Fibroblast of mammary gland (primary cell): ENCODE measurements around the gene STAMBPL1.

Source experiments
- DNase-seq: peaks from one replicate; pipeline ENCODE4 v3.0.0-alpha.2; 2010; ENCODE audit warnings: low read depth
- H3K4me3 ChIP-seq: 2 replicates; pipeline ENCODE4 v1.5.1; 2011; ENCODE audit warnings: low read depth, mild to moderate bottlenecking, low read length, moderate library complexity; ENCODE audit not compliant: control insufficient read depth
- TF ChIP-seq, protein P1 (sequence below): conservative IDR thresholded peaks from 2 replicates; pipeline ENCODE4 v1.5.1; 2011; ENCODE audit warnings: low read depth, low read length, inconsistent platforms; ENCODE audit not compliant: control insufficient read depth, insufficient read depth

STAMBPL1 gene

DNA sequence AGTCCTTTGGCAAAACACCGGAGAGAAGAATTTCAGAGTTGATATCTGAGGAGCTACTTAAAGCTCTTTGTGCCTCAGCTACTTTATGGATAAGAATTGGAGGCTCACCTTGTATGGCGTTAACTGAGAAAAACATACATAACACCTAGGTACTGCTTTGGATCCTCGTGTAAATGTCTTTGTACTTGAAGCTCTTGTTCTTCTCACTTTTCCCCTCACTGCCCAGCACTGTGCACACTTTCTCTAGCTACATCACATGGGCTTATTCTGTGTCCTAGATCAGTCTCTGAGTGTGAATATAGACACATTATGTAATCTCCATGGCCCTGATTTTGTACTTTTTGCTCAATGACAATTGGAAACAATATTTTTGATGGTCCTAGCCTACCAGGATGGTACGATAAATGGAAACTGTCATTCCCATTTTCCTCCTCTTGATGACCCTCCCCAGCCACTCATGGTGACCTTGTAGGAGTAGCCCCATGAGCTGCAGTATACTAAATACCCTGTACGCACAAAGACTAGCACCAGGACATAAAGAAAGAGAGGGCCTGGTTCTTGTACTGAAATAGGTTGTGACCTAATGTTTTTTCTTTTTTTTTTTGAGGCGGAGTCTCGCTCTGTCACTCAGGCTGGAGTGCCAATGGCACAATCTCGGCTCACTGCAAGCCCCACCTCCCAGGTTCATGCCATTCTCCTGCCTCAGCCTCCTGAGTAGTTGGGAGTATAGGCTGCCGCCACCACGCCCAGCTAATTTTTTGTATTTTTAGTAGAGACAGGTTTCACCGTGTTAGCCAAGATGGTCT, 22.1 kb downstream of the STAMBPL1 start:
- TF ChIP-seq, protein P1, sequence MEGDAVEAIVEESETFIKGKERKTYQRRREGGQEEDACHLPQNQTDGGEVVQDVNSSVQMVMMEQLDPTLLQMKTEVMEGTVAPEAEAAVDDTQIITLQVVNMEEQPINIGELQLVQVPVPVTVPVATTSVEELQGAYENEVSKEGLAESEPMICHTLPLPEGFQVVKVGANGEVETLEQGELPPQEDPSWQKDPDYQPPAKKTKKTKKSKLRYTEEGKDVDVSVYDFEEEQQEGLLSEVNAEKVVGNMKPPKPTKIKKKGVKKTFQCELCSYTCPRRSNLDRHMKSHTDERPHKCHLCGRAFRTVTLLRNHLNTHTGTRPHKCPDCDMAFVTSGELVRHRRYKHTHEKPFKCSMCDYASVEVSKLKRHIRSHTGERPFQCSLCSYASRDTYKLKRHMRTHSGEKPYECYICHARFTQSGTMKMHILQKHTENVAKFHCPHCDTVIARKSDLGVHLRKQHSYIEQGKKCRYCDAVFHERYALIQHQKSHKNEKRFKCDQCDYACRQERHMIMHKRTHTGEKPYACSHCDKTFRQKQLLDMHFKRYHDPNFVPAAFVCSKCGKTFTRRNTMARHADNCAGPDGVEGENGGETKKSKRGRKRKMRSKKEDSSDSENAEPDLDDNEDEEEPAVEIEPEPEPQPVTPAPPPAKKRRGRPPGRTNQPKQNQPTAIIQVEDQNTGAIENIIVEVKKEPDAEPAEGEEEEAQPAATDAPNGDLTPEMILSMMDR: no peak
- no peak for DNase-seq

DNA sequence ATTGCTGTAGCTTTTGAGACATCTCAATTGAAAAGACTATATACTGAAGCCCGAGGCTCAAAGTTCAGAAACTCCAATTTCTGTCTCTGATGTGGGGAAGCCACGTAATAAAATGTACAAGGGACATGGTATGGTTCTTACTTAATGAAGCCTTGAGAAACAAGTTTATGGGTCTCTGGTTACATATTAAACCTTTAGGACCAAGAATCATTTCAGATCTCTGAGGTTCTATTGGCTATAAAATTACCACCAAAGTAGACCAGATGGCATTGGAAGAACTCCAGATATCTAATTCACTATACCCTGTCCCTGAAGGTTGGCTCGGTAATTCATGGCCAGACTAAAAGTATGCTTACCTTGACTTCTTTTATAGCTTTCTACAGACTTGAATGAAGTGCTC, 23.7 kb downstream of the STAMBPL1 start:
- TF ChIP-seq, protein P1: no peak

More for the DNA sequence above, 22.1 kb downstream of the STAMBPL1 start:
- no peak overlapping the region for H3K4me3 ChIP-seq

DNA sequence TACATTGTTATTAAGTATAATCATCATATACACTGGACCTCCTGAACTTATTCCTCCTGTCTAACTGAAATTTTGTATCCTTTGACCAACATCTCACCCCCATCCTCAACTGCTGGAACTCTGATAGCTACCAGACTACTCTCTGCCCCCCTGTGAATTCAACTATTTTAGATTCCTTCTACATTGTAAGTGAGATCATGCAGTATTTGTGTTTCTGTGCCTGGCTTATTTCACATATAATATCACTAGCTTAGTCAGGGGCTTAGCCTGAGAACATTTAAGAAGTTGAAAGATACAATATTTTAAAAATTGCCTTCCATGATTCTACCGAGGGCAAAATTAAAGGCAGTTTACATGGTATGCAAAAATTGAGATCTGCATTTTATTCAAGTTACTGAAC, 26.9 kb downstream of the STAMBPL1 start:
- DNase-seq: no peak
- H3K4me3 ChIP-seq: no peak overlapping the region
- TF ChIP-seq, protein P1: no peak

More for the DNA sequence above, 23.7 kb downstream of the STAMBPL1 start:
- H3K4me3 ChIP-seq: no peak overlapping the region
- no peak for DNase-seq

DNA sequence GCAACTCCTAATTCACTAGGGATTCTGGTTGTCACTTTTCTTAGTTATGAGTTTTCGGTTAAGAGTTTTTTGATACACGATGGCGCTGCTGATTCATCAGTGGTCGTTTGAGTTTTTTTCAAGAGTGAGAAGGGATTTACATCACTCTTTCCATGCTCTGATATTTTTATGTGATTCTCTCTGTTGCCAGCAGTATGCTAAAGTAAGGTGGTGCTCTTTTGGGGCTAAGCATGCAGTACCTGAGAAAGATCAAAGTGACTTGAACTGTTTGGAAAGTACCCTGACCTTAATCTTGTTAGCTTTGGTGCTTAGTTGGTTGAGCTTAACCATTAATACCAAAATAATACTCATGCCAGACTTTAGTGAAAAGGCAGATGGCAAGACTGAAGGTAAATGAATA, 28.1 kb downstream of the STAMBPL1 start:
- TF ChIP-seq, protein P1: no peak
- no peak for DNase-seq

DNA sequence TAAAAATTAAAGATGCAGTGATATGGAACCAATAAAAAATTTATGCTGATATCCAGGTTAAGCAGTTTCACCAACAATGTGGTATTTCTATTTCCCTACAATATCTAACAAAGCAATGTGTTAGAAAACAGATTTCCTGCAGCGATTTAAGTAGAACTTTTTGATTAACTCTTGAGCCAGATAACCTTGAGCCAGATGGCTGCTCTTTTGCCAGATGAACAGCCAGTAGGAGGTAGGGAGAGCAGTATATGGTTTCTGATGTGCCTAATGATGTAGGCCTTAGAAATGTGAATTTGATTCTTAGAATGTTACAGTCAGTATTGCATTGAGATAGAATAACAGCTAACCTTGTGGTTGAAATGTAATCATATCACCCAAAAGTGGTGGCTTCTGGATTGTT, 31.1 kb downstream of the STAMBPL1 start:
- H3K4me3 ChIP-seq: no peak overlapping the region
- no peak for DNase-seq
- TF ChIP-seq, protein P1: no peak

More for the DNA sequence above, 28.1 kb downstream of the STAMBPL1 start:
- H3K4me3 ChIP-seq: no peak overlapping the region

DNA sequence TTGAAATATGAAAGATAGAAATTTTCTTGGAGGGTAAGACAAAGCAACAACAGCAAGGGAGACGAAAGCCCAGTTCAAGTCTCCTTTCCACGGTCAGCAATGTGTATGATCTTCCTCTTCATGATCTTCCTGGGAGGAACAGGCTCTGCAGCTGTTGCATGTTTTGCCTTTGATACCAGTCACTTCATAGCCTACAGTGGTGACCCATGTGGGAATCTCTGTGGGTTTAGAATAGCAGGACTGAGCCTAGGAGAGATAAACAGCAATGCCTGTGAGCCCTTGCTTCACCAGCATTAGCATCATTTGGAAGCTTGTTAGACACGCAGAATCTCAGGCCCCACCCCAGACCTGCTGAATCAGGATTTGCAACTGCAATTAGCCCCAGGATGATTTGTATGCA, 31.8 kb downstream of the STAMBPL1 start:
- no peak overlapping the region for H3K4me3 ChIP-seq
- no peak for DNase-seq
- TF ChIP-seq, protein P1: no peak

DNA sequence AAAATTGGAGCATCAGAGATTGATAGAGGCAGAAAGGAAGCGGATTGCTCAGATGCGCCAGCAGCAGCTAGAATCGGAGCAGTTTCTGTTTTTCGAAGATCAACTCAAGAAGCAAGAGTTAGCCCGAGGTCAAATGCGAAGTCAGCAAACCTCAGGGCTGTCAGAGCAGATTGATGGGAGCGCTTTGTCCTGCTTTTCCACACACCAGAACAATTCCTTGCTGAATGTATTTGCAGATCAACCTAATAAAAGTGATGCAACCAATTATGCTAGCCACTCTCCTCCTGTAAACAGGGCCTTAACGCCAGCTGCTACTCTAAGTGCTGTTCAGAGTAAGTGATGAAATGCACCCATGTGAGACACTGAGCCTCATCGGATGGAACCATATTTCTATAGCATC, 33.1 kb downstream of the STAMBPL1 start:
- TF ChIP-seq, protein P1: no peak
- no peak overlapping the region for H3K4me3 ChIP-seq
- DNase-seq: peak; percentile 79
